H9 (cell line): ENCODE results near the gene NKG7. TPM values are rescaled to one million over a fixed set of nuclear protein-coding genes. Genes with fewer than 3 reads are reported as not detected.

Experiments
- DNase-seq: peaks from one replicate; pipeline ENCODE4 v3.0.0-alpha.2; 2017
- H2AFZ ChIP-seq: one replicate; pipeline ENCODE4 v1.6.1; 2013; ENCODE audit warnings: mild to moderate bottlenecking, low read length, control low read depth, moderate library complexity
- H2AK5ac ChIP-seq: 2 replicates; pipeline ENCODE4 v1.6.1; 2013; ENCODE audit warnings: low read length, control low read depth, mixed read lengths; ENCODE audit not compliant: insufficient read length
- H2BK120ac ChIP-seq: one replicate; pipeline ENCODE4 v1.6.1; 2013; ENCODE audit warnings: low read depth, mild to moderate bottlenecking, low read length, control low read depth, inconsistent platforms; ENCODE audit not compliant: poor library complexity, severe bottlenecking
- H2BK12ac ChIP-seq: 2 replicates; pipeline ENCODE4 v1.6.1; 2013; ENCODE audit warnings: low read length, control low read depth, mixed read lengths, low read depth; ENCODE audit not compliant: insufficient read length
- H2BK15ac ChIP-seq: 2 replicates; pipeline ENCODE4 v1.6.1; 2013; ENCODE audit warnings: low read depth, low read length, control low read depth
- H2BK20ac ChIP-seq: one replicate; pipeline ENCODE4 v1.6.1; 2013; ENCODE audit warnings: low read depth, mild to moderate bottlenecking, low read length, control low read depth, inconsistent platforms; ENCODE audit not compliant: poor library complexity, severe bottlenecking
- H2BK5ac ChIP-seq: 2 replicates; pipeline ENCODE4 v1.6.1; 2013; ENCODE audit warnings: low read length, control low read depth, mixed read lengths; ENCODE audit not compliant: insufficient read length
- H3K14ac ChIP-seq: 2 replicates; pipeline ENCODE4 v1.6.1; 2013; ENCODE audit warnings: low read length, control low read depth; ENCODE audit not compliant: insufficient read depth
- H3K18ac ChIP-seq: 2 replicates; pipeline ENCODE4 v1.6.1; 2013; ENCODE audit warnings: low read depth, mild to moderate bottlenecking, mixed read lengths, low read length, control low read depth; ENCODE audit not compliant: insufficient read length
- H3K23ac ChIP-seq: 2 replicates; pipeline ENCODE4 v1.6.1; 2013; ENCODE audit warnings: low read length, control low read depth, mixed read lengths, low read depth; ENCODE audit not compliant: insufficient read length
- H3K23me2 ChIP-seq: 2 replicates; pipeline ENCODE4 v1.6.1; 2013; ENCODE audit warnings: low read depth, mild to moderate bottlenecking, mixed read lengths, low read length, control low read depth; ENCODE audit not compliant: insufficient read length, poor library complexity, severe bottlenecking
- H3K27ac ChIP-seq: 2 replicates; pipeline ENCODE4 v1.5.1; 2013; ENCODE audit warnings: low read length, control low read depth, mixed read lengths, low read depth; ENCODE audit not compliant: insufficient read length
- H3K27me3 ChIP-seq: 2 replicates; pipeline ENCODE4 v1.6.1; 2013; ENCODE audit warnings: low read length, control low read depth, inconsistent platforms; ENCODE audit not compliant: insufficient read depth
- H3K4ac ChIP-seq: 2 replicates; pipeline ENCODE4 v1.6.1; 2013; ENCODE audit warnings: low read depth, mild to moderate bottlenecking, control low read depth, inconsistent platforms, low read length, moderate library complexity
- H3K4me1 ChIP-seq: 2 replicates; pipeline ENCODE4 v1.6.1; 2013; ENCODE audit warnings: low read length, control low read depth, inconsistent platforms; ENCODE audit not compliant: insufficient read depth
- H3K4me2 ChIP-seq: 2 replicates; pipeline ENCODE4 v1.6.1; 2013; ENCODE audit warnings: low read length, control low read depth, mixed read lengths; ENCODE audit not compliant: insufficient read length, insufficient read depth
- H3K56ac ChIP-seq: 2 replicates; pipeline ENCODE4 v1.6.1; 2013; ENCODE audit warnings: low read depth, mild to moderate bottlenecking, mixed read lengths, low read length, control low read depth; ENCODE audit not compliant: insufficient read length
- H3K79me1 ChIP-seq: 2 replicates; pipeline ENCODE4 v1.6.1; 2013; ENCODE audit warnings: low read depth, mild to moderate bottlenecking, moderate library complexity, low read length, control low read depth, inconsistent platforms; ENCODE audit not compliant: insufficient read depth, poor library complexity, severe bottlenecking
- H3K79me2 ChIP-seq: 2 replicates; pipeline ENCODE4 v1.6.1; 2013; ENCODE audit warnings: low read length, control low read depth, inconsistent platforms; ENCODE audit not compliant: insufficient read depth
- H3K9ac ChIP-seq: 2 replicates; pipeline ENCODE4 v1.6.1; 2013; ENCODE audit warnings: low read length, control low read depth, mixed read lengths; ENCODE audit not compliant: insufficient read length; ENCODE audit errors: extremely low read depth
- H3K9me3 ChIP-seq: one replicate; pipeline ENCODE4 v1.6.1; 2013; ENCODE audit warnings: low read depth, low read length, inconsistent platforms; ENCODE audit not compliant: control insufficient read depth
- H3T11ph ChIP-seq: one replicate; pipeline ENCODE4 v1.6.1; 2013; ENCODE audit warnings: mild to moderate bottlenecking, low read length, control low read depth, inconsistent platforms
- H4K20me1 ChIP-seq: one replicate; pipeline ENCODE4 v1.6.1; 2013; ENCODE audit not compliant: control insufficient read depth, insufficient read length, insufficient read depth
- H4K5ac ChIP-seq: 2 replicates; pipeline ENCODE4 v1.6.1; 2013; ENCODE audit warnings: low read depth, mild to moderate bottlenecking, mixed read lengths, low read length, control low read depth; ENCODE audit not compliant: insufficient read length
- H4K8ac ChIP-seq: replicated peaks from 2 replicates; pipeline ENCODE4 v1.6.1; 2013; ENCODE audit warnings: low read length, control low read depth, mixed read lengths, low read depth; ENCODE audit not compliant: insufficient read length
- H4K91ac ChIP-seq: 2 replicates; pipeline ENCODE4 v1.6.1; 2013; ENCODE audit warnings: low read depth, mild to moderate bottlenecking, moderate library complexity, mixed read lengths, low read length, control low read depth; ENCODE audit not compliant: insufficient read length
- H3K27ac Mint-ChIP-seq, 3 experiments: 2 replicates in 2 of 3; 3 replicates in 1 of 3; pipeline ENCODE4 v1.8.0; 2020 to 2021; ENCODE audit warnings: mixed read lengths in 3 of 3, mild to moderate bottlenecking in 1 of 3, moderate library complexity in 1 of 3
- H3K27me3 Mint-ChIP-seq: 2 replicates; pipeline ENCODE4 v1.8.0; 2021; ENCODE audit warnings: low read depth, mild to moderate bottlenecking, moderate library complexity, mixed read lengths
- H3K36me3 Mint-ChIP-seq, 3 experiments: 2 replicates in 2 of 3; 3 replicates in 1 of 3; pipeline ENCODE4 v1.8.0; 2020 to 2021; ENCODE audit warnings: low read depth in 3 of 3, mixed read lengths in 3 of 3; ENCODE audit not compliant: insufficient read depth in 1 of 3
- H3K4me1 Mint-ChIP-seq, 2 experiments: 2 replicates each; pipeline ENCODE4 v1.8.0; 2020; ENCODE audit warnings: mixed read lengths in 2 of 2
- H3K4me3 Mint-ChIP-seq, 2 experiments: 2 replicates in 1 of 2; 3 replicates in 1 of 2; pipeline ENCODE4 v1.8.0; 2020 to 2021; ENCODE audit warnings: mild to moderate bottlenecking in 2 of 2, mixed read lengths in 2 of 2, moderate library complexity in 1 of 2
- H3K9me3 Mint-ChIP-seq, 2 experiments: 2 replicates in 1 of 2; 3 replicates in 1 of 2; pipeline ENCODE4 v1.8.0; 2020; ENCODE audit warnings: mild to moderate bottlenecking in 2 of 2, mixed read lengths in 2 of 2, moderate library complexity in 1 of 2
- WGBS: extraction: QIAGEN DNeasy Blood & Tissue Kit; methylation state at CpG from one replicate; pipeline ENCODE4 v1.1.7; 2013; ENCODE audit warnings: missing lambda C conversion rate, low lambda C conversion rate, mixed read lengths; ENCODE audit not compliant: insufficient read length; ENCODE audit errors: extremely low coverage; 5-methylcytosine and 5-hydroxymethylcytosine counted together
- total RNA-seq: library from RNA; stranded (reverse); gene quantifications from 2 replicates; pipeline ENCODE4 v1.2.1, GENCODE V29; 2021
- TF ChIP-seq, protein P1 (sequence below): fragments of 200-600 bp; sonication (generic); conservative IDR thresholded peaks from 3 replicates; pipeline ENCODE4 v1.8.0; 2021; ENCODE audit warnings: antibody characterized with exemption, mild to moderate bottlenecking

NKG7 gene
- total RNA-seq, 1 experiment from 2014 or later: not detected

GRCh38 chr19:51339313-51339686, 33.2 kb downstream of the NKG7 start:
- no peak overlapping the region for H3K4ac ChIP-seq
- H3K4me2 ChIP-seq: peak overlapping the region; percentile 81
- H2BK20ac ChIP-seq: no peak overlapping the region
- H3K9ac ChIP-seq: no peak overlapping the region
- H2BK5ac ChIP-seq: no peak overlapping the region
- H3K14ac ChIP-seq: no peak overlapping the region
- no peak overlapping the region for H4K5ac ChIP-seq
- H3K23me2 ChIP-seq: peaks cover 6% of the 10 kb centered on the region
- TF ChIP-seq, protein P1, sequence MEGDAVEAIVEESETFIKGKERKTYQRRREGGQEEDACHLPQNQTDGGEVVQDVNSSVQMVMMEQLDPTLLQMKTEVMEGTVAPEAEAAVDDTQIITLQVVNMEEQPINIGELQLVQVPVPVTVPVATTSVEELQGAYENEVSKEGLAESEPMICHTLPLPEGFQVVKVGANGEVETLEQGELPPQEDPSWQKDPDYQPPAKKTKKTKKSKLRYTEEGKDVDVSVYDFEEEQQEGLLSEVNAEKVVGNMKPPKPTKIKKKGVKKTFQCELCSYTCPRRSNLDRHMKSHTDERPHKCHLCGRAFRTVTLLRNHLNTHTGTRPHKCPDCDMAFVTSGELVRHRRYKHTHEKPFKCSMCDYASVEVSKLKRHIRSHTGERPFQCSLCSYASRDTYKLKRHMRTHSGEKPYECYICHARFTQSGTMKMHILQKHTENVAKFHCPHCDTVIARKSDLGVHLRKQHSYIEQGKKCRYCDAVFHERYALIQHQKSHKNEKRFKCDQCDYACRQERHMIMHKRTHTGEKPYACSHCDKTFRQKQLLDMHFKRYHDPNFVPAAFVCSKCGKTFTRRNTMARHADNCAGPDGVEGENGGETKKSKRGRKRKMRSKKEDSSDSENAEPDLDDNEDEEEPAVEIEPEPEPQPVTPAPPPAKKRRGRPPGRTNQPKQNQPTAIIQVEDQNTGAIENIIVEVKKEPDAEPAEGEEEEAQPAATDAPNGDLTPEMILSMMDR: no peak
- H2BK120ac ChIP-seq: no peak overlapping the region
- H2BK15ac ChIP-seq: no peak overlapping the region
- WGBS: no CpG with 5 or more reads among the region's 10 CpGs
- H3K4me3 Mint-ChIP-seq: peak overlapping the region; percentile 77 to 89
- H3K9me3 ChIP-seq: no peaks in the 10 kb centered on the region
- H4K20me1 ChIP-seq: no peaks in the 10 kb centered on the region
- H4K8ac ChIP-seq: no peak overlapping the region
- peaks cover 14% of the 10 kb centered on the region for H3K4me1 ChIP-seq
- H3K79me2 ChIP-seq: no peaks in the 10 kb centered on the region
- H3K36me3 Mint-ChIP-seq: peaks cover 5 to 11% (median 9%) of the 10 kb centered on the region in 3 experiments; a peak in 6 of 7 replicates
- H3K56ac ChIP-seq: no peak overlapping the region
- no peak overlapping the region for H3K23ac ChIP-seq
- peak overlapping the region; percentile 76 for H2AFZ ChIP-seq
- no peak overlapping the region for H2AK5ac ChIP-seq
- H3K27me3 Mint-ChIP-seq: peaks cover 19% of the 10 kb centered on the region
- H3K4me1 Mint-ChIP-seq: peaks cover 23 to 29% of the 10 kb centered on the region in 2 experiments
- no peak overlapping the region for H3K18ac ChIP-seq
- H3K27me3 ChIP-seq: no peaks in the 10 kb centered on the region
- peak; percentile 87 for DNase-seq
- no peak overlapping the region for H3T11ph ChIP-seq
- no peak overlapping the region for H4K91ac ChIP-seq
- H3K27ac ChIP-seq: no peak overlapping the region
- H3K27ac Mint-ChIP-seq: peak overlapping the region; percentile 87 to 98 (median 97); a peak in 6 of 7 replicates
- no peaks in the 10 kb centered on the region; a peak in 1 of 5 replicates for H3K9me3 Mint-ChIP-seq
- H3K79me1 ChIP-seq: no peaks in the 10 kb centered on the region
- no peak overlapping the region for H2BK12ac ChIP-seq
